A673 (cell line): ENCODE data around the gene LARP4B.

Source experiments
- CTCF ChIP-seq: fragments of 300-800, 200-600 bp; sonication (generic); conservative IDR thresholded peaks from 2 replicates; pipeline ENCODE4 v1.5.1; 2017; ENCODE audit warnings: low read depth, mild to moderate bottlenecking, antibody characterized with exemption, low read length, moderate library complexity, mixed read lengths
- EZH2 ChIP-seq: fragments of 200-600 bp; sonication (generic); IDR thresholded peaks from 2 replicates; pipeline ENCODE4 v1.6.1; 2017; ENCODE audit warnings: borderline replicate concordance, low read depth, mild to moderate bottlenecking, mixed read lengths, antibody characterized with exemption, low read length; ENCODE audit not compliant: poor library complexity, severe bottlenecking

- TF ChIP-seq CTCF (no peak), EZH2 (no peak)
These were observed 7.0 kb downstream of the LARP4B start for GRCh38 chr10:924524-924859.
